HepG2 (cell line): ENCODE measurements around the gene CYSLTR2. TPM values are rescaled to one million over a fixed set of nuclear protein-coding genes. Genes with fewer than 3 reads are reported as not detected.
A peak's percentile ranks its signal among the peaks of the same experiment; 100 is the strongest.

Source experiments
- CHD2 ChIP-seq: IDR thresholded peaks from 2 replicates; pipeline ENCODE4 v1.6.1; 2011; ENCODE audit warnings: low read depth, low read length, improper control_type of control experiment
- CHD4 ChIP-seq: fragments of 200-600 bp; sonication (generic); IDR thresholded peaks from 2 replicates; pipeline ENCODE4 v1.7.0; 2017; ENCODE audit warnings: mild to moderate bottlenecking, low read length, borderline replicate concordance
- ELF1 ChIP-seq: sonication (generic); formaldehyde crosslinking; IDR thresholded peaks from 2 replicates; pipeline ENCODE4 v1.4.0; 2020; ENCODE audit warnings: missing genetic modification reagents
- FOXK2 ChIP-seq: fragments of 450-650 bp; IDR thresholded peaks from 2 replicates; pipeline ENCODE4 v1.6.1; 2016
- HNF4G ChIP-seq, 2 experiments: sonication (generic) in 1 of 2; formaldehyde crosslinking in 1 of 2; IDR thresholded peaks; 2 replicates each; pipeline versions ENCODE4 v1.4.0 to v1.6.1; 2011 to 2020; ENCODE audit warnings: borderline replicate concordance in 2 of 2, low read depth in 2 of 2, mild to moderate bottlenecking in 2 of 2, low read length in 1 of 2, missing genetic modification reagents in 1 of 2, moderate library complexity in 1 of 2
- JUN ChIP-seq: sonication (generic); formaldehyde crosslinking; IDR thresholded peaks from 2 replicates; pipeline ENCODE4 v1.4.0; 2020; ENCODE audit warnings: mild to moderate bottlenecking, missing genetic modification reagents
- KAT2B ChIP-seq: fragments of 150-350 bp; IDR thresholded peaks from 2 replicates; pipeline ENCODE4 v1.6.1; 2014; ENCODE audit warnings: low read depth, low read length, borderline replicate concordance
- KLF16 ChIP-seq, 2 experiments: sonication (generic) in 1 of 2; formaldehyde crosslinking in 1 of 2; IDR thresholded peaks; 2 replicates each; pipeline versions ENCODE4 v1.6.1 to v1.8.0; 2016 to 2023; ENCODE audit warnings: missing genetic modification reagents in 2 of 2, missing compliant biosample characterization in 1 of 2
- SUZ12 ChIP-seq: fragments of 150-350 bp; IDR thresholded peaks from 2 replicates; pipeline ENCODE4 v1.6.1; 2014; ENCODE audit warnings: low read depth, low read length
- XBP1 ChIP-seq: sonication (generic); formaldehyde crosslinking; IDR thresholded peaks from 2 replicates; pipeline ENCODE4 v1.5.0; 2020; ENCODE audit warnings: missing genetic modification reagents
- ZNF12 ChIP-seq: sonication (generic); formaldehyde crosslinking; IDR thresholded peaks from 2 replicates; pipeline ENCODE4 v1.5.0; 2020; ENCODE audit warnings: missing genetic modification reagents
- ZNF30 ChIP-seq: sonication (generic); formaldehyde crosslinking; IDR thresholded peaks from 2 replicates; pipeline ENCODE4 v1.5.0; 2020; ENCODE audit warnings: mild to moderate bottlenecking, missing genetic modification reagents
- ZNF333 ChIP-seq: sonication (generic); formaldehyde crosslinking; IDR thresholded peaks from 2 replicates; pipeline ENCODE4 v1.4.0; 2020; ENCODE audit warnings: mild to moderate bottlenecking, missing genetic modification reagents, borderline replicate concordance
- ZNF652 ChIP-seq: IDR thresholded peaks from 2 replicates; pipeline ENCODE4 v1.6.1; 2016; ENCODE audit warnings: low read depth, borderline replicate concordance
- ZNF841 ChIP-seq: sonication (generic); formaldehyde crosslinking; IDR thresholded peaks from 2 replicates; pipeline ENCODE4 v1.8.1; 2023; ENCODE audit warnings: missing genetic modification reagents, borderline replicate concordance
- polyA plus RNA-seq, 8 experiments: library from polyadenylated mRNA; depleted of rRNA in 3 of 8; stranded (reverse) in 7 of 8; unstranded in 1 of 8; fragments of >200 nt; fragmentation: Illumina TruSeq in 4 of 8; extraction: Trizol in 4 of 8; gene quantifications; 2 replicates each; pipeline versions ENCODE4 v1.2.1 to v1.2.3, GENCODE V29; 2011 to 2016; ENCODE audit warnings: low read depth in 4 of 8, missing spikeins in 1 of 8, mixed read lengths in 1 of 8; ENCODE audit not compliant: insufficient read depth in 1 of 8
- total RNA-seq, 5 experiments: library from RNA; depleted of rRNA; stranded (reverse); fragments of >200 nt; fragmentation: Illumina TruSeq; extraction: Trizol; gene quantifications; 2 replicates each; pipeline ENCODE4 v1.2.3, GENCODE V29; 2016; ENCODE audit warnings: low read depth in 1 of 5
- TF ChIP-seq, protein P1 (sequence below): sonication (generic); formaldehyde crosslinking; IDR thresholded peaks from 2 replicates; pipeline ENCODE4 v1.4.0; 2020; ENCODE audit warnings: low read depth, mild to moderate bottlenecking, missing genetic modification reagents
- TF ChIP-seq, protein P2 (sequence below): sonication (generic); formaldehyde crosslinking; IDR thresholded peaks from 2 replicates; pipeline ENCODE4 v1.5.1; 2020; ENCODE audit warnings: mild to moderate bottlenecking, missing genetic modification reagents, borderline replicate concordance
- TF ChIP-seq, protein P3 (sequence below): sonication (generic); formaldehyde crosslinking; IDR thresholded peaks from 2 replicates; pipeline ENCODE4 v1.5.1; 2020; ENCODE audit warnings: mild to moderate bottlenecking, moderate library complexity, missing genetic modification reagents
- TF ChIP-seq, protein P4 (sequence below): sonication (generic); formaldehyde crosslinking; conservative IDR thresholded peaks from 2 replicates; pipeline ENCODE4 v1.4.0; 2020; ENCODE audit warnings: mild to moderate bottlenecking, missing genetic modification reagents, moderate library complexity

CYSLTR2 gene
- total and polyA plus RNA-seq, 2 of the 13 experiments (the other 11 are each of a cell fraction or from before 2014, with no cell fraction given): not detected

DNA sequence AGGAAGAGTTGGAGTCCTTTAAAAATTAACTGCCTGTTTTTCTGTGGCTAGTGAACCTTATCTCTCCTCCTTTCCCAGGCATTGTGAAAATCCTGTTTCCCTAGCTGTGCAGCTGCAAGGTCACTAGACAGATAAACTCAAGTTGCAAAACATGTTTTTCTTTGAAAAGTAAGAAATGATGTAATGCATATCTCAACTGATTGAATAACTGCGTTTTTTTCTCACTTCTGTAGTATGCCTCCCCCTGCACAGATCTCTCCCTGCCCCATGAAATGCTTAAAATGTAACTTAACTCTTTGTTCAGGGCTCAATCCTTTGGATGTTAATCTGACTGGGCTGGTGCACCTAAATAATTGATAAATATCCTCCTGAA, 27.7 kb upstream of the CYSLTR2 start (continued):
- TF ChIP-seq HNF4G (IDR thresholded peaks at IDR 0.05; ENCODE audit: borderline replicate concordance, low read depth, low read length): no peak
- peak; percentile 41; the same call in 1 of the 2 replicates for TF ChIP-seq HNF4G (CRISPR knock-in tag; IDR thresholded peaks at IDR 0.05; ENCODE audit: borderline replicate concordance, low read depth)
- TF ChIP-seq, protein P1, sequence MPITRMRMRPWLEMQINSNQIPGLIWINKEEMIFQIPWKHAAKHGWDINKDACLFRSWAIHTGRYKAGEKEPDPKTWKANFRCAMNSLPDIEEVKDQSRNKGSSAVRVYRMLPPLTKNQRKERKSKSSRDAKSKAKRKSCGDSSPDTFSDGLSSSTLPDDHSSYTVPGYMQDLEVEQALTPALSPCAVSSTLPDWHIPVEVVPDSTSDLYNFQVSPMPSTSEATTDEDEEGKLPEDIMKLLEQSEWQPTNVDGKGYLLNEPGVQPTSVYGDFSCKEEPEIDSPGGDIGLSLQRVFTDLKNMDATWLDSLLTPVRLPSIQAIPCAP (CRISPR knock-in tag): no peak
- no peak for TF ChIP-seq CHD4
- TF ChIP-seq ZNF841: no peak
- TF ChIP-seq XBP1 (CRISPR knock-in tag): no peak
- TF ChIP-seq, protein P2, sequence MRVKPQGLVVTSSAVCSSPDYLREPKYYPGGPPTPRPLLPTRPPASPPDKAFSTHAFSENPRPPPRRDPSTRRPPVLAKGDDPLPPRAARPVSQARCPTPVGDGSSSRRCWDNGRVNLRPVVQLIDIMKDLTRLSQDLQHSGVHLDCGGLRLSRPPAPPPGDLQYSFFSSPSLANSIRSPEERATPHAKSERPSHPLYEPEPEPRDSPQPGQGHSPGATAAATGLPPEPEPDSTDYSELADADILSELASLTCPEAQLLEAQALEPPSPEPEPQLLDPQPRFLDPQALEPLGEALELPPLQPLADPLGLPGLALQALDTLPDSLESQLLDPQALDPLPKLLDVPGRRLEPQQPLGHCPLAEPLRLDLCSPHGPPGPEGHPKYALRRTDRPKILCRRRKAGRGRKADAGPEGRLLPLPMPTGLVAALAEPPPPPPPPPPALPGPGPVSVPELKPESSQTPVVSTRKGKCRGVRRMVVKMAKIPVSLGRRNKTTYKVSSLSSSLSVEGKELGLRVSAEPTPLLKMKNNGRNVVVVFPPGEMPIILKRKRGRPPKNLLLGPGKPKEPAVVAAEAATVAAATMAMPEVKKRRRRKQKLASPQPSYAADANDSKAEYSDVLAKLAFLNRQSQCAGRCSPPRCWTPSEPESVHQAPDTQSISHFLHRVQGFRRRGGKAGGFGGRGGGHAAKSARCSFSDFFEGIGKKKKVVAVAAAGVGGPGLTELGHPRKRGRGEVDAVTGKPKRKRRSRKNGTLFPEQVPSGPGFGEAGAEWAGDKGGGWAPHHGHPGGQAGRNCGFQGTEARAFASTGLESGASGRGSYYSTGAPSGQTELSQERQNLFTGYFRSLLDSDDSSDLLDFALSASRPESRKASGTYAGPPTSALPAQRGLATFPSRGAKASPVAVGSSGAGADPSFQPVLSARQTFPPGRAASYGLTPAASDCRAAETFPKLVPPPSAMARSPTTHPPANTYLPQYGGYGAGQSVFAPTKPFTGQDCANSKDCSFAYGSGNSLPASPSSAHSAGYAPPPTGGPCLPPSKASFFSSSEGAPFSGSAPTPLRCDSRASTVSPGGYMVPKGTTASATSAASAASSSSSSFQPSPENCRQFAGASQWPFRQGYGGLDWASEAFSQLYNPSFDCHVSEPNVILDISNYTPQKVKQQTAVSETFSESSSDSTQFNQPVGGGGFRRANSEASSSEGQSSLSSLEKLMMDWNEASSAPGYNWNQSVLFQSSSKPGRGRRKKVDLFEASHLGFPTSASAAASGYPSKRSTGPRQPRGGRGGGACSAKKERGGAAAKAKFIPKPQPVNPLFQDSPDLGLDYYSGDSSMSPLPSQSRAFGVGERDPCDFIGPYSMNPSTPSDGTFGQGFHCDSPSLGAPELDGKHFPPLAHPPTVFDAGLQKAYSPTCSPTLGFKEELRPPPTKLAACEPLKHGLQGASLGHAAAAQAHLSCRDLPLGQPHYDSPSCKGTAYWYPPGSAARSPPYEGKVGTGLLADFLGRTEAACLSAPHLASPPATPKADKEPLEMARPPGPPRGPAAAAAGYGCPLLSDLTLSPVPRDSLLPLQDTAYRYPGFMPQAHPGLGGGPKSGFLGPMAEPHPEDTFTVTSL (CRISPR knock-in tag): peak; percentile 74; the same call in 1 of the 2 replicates
- TF ChIP-seq KAT2B: no peak
- peak; percentile 90 for TF ChIP-seq ZNF652 (CRISPR knock-in tag)
- TF ChIP-seq ZNF12 (CRISPR knock-in tag): peak; percentile 81; the same call in 1 of the 2 replicates
- TF ChIP-seq ZNF333 (CRISPR knock-in tag): no peak
- peak; percentile 89 for TF ChIP-seq JUN
- no peak for TF ChIP-seq ZNF30 (CRISPR knock-in tag)
- no peak for TF ChIP-seq CHD2
- TF ChIP-seq ELF1: no peak; the same call in 1 of the 2 replicates
- TF ChIP-seq FOXK2: no peak
- TF ChIP-seq SUZ12: no peak
- TF ChIP-seq, protein P3, sequence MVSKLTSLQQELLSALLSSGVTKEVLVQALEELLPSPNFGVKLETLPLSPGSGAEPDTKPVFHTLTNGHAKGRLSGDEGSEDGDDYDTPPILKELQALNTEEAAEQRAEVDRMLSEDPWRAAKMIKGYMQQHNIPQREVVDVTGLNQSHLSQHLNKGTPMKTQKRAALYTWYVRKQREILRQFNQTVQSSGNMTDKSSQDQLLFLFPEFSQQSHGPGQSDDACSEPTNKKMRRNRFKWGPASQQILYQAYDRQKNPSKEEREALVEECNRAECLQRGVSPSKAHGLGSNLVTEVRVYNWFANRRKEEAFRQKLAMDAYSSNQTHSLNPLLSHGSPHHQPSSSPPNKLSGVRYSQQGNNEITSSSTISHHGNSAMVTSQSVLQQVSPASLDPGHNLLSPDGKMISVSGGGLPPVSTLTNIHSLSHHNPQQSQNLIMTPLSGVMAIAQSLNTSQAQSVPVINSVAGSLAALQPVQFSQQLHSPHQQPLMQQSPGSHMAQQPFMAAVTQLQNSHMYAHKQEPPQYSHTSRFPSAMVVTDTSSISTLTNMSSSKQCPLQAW (CRISPR knock-in tag): no peak
- TF ChIP-seq, protein P4, sequence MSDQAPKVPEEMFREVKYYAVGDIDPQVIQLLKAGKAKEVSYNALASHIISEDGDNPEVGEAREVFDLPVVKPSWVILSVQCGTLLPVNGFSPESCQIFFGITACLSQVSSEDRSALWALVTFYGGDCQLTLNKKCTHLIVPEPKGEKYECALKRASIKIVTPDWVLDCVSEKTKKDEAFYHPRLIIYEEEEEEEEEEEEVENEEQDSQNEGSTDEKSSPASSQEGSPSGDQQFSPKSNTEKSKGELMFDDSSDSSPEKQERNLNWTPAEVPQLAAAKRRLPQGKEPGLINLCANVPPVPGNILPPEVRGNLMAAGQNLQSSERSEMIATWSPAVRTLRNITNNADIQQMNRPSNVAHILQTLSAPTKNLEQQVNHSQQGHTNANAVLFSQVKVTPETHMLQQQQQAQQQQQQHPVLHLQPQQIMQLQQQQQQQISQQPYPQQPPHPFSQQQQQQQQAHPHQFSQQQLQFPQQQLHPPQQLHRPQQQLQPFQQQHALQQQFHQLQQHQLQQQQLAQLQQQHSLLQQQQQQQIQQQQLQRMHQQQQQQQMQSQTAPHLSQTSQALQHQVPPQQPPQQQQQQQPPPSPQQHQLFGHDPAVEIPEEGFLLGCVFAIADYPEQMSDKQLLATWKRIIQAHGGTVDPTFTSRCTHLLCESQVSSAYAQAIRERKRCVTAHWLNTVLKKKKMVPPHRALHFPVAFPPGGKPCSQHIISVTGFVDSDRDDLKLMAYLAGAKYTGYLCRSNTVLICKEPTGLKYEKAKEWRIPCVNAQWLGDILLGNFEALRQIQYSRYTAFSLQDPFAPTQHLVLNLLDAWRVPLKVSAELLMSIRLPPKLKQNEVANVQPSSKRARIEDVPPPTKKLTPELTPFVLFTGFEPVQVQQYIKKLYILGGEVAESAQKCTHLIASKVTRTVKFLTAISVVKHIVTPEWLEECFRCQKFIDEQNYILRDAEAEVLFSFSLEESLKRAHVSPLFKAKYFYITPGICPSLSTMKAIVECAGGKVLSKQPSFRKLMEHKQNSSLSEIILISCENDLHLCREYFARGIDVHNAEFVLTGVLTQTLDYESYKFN: peak; percentile 91
- TF ChIP-seq KLF16 (CRISPR knock-in tag; IDR thresholded peaks at IDR 0.05): peak in 1 of 2 experiments; percentile 89; a peak in 2 of 4 replicates
